Progenitor cell of endocrine pancreas (in vitro differentiated cells): ENCODE measurements around the gene EFTUD2. TPM values are rescaled to one million over a fixed set of nuclear protein-coding genes. Genes with fewer than 3 reads are reported as not detected.

Experiments used
- DNase-seq: peaks from one replicate; pipeline ENCODE4 v3.0.0; 2021; ENCODE audit warnings: low spot score; ENCODE audit not compliant: unreplicated experiment
- H3K27ac Mint-ChIP-seq: 2 replicates; pipeline ENCODE4 v1.8.0; 2021; ENCODE audit warnings: mild to moderate bottlenecking, moderate library complexity, mixed read lengths
- H3K27me3 Mint-ChIP-seq: 2 replicates; pipeline ENCODE4 v1.8.0; 2021; ENCODE audit warnings: mixed read lengths
- H3K36me3 Mint-ChIP-seq: 2 replicates; pipeline ENCODE4 v1.8.0; 2022; ENCODE audit warnings: mixed read lengths; ENCODE audit not compliant: insufficient read depth
- H3K4me1 Mint-ChIP-seq: 2 replicates; pipeline ENCODE4 v1.8.0; 2021; ENCODE audit warnings: low read depth, mixed read lengths
- H3K4me3 Mint-ChIP-seq: 2 replicates; pipeline ENCODE4 v1.8.0; 2021; ENCODE audit warnings: low read depth, mild to moderate bottlenecking, moderate library complexity, mixed read lengths
- H3K9me3 Mint-ChIP-seq: 2 replicates; pipeline ENCODE4 v1.8.0; 2021; ENCODE audit warnings: low read depth, mixed read lengths
- total RNA-seq: library from RNA; stranded (reverse); gene quantifications from 2 replicates; pipeline ENCODE4 v1.2.1, GENCODE V29; 2021
- TF ChIP-seq, protein P1 (sequence below): fragments of 200-600 bp; sonication (generic); IDR thresholded peaks from one replicate; pipeline ENCODE4 v1.5.0; 2021; ENCODE audit warnings: antibody characterized with exemption, mild to moderate bottlenecking; ENCODE audit not compliant: unreplicated experiment

EFTUD2 gene
- total RNA-seq, 1 donor from 2014 or later: 127 TPM

DNA sequence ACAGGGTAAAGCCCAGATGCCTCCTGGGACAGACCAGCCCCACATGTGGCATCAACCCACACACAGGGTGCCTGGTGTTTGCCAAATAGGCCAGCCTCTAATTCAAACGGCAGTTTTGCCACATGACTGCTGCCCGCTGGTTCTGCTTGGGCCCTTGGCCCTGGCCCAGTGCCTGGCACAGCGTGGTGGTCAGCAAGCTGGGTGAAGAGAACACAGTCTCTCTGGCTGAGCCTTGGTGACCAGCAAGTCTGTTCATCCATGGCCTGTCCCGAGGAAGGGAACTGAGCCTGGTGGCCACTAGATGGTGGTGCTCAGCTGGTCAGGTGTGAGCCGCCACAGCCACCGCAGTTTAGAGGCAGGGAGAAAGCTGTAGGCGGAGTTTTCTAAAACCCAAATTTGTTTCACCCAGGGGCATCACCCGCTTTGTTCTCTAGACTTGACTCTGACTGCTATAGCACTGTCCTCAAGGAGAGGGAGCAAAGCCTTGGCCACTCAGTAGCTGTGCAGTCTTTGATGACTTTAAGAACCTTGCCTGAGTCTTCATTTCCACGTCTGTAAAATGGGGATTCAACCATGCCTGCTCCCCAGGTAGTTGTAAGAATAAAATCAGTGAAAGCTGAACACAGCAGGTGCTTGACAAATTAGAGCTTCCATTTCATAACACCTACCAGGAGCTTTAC lies 20.8 kb upstream of the EFTUD2 start:
- H3K4me1 Mint-ChIP-seq: peaks cover 2% of the 10 kb centered on the region
- peak; percentile 64 for DNase-seq
- no peaks in the 10 kb centered on the region for H3K36me3 Mint-ChIP-seq
- TF ChIP-seq, protein P1, sequence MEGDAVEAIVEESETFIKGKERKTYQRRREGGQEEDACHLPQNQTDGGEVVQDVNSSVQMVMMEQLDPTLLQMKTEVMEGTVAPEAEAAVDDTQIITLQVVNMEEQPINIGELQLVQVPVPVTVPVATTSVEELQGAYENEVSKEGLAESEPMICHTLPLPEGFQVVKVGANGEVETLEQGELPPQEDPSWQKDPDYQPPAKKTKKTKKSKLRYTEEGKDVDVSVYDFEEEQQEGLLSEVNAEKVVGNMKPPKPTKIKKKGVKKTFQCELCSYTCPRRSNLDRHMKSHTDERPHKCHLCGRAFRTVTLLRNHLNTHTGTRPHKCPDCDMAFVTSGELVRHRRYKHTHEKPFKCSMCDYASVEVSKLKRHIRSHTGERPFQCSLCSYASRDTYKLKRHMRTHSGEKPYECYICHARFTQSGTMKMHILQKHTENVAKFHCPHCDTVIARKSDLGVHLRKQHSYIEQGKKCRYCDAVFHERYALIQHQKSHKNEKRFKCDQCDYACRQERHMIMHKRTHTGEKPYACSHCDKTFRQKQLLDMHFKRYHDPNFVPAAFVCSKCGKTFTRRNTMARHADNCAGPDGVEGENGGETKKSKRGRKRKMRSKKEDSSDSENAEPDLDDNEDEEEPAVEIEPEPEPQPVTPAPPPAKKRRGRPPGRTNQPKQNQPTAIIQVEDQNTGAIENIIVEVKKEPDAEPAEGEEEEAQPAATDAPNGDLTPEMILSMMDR: peak; percentile 79
- no peak overlapping the region for H3K4me3 Mint-ChIP-seq
- H3K27ac Mint-ChIP-seq: no peak overlapping the region
- no peaks in the 10 kb centered on the region for H3K9me3 Mint-ChIP-seq
- H3K27me3 Mint-ChIP-seq: peaks cover 49% of the 10 kb centered on the region

DNA sequence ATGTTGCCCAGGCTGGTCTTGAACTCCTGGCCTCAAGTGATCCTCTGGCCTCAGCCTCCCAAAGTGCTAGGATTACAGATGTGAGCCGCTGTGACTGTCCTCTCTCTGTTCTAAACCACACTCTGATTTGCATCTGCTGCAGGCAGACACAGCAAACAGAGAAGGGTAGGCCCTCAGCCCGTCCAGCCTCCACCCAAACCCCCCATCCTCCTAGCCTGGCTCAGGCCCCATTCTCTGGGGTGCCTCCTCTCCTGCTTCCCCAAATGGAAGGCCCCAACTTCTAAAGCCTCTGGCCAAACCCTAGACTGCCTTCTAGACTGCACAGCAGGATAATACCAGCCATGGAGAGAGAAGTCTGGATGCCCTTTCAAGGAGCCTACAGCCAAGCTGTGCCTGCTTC lies 20.2 kb upstream of the EFTUD2 start:
- Mint-ChIP-seq H3K4me3 (no peak overlapping the region), H3K27me3 (peaks cover 52% of the 10 kb centered on the region), H3K36me3 (no peaks in the 10 kb centered on the region), H3K9me3 (no peaks in the 10 kb centered on the region), H3K27ac (no peak overlapping the region), H3K4me1 (peaks cover 2% of the 10 kb centered on the region)
- TF ChIP-seq, protein P1: no peak
- no peak for DNase-seq

DNA sequence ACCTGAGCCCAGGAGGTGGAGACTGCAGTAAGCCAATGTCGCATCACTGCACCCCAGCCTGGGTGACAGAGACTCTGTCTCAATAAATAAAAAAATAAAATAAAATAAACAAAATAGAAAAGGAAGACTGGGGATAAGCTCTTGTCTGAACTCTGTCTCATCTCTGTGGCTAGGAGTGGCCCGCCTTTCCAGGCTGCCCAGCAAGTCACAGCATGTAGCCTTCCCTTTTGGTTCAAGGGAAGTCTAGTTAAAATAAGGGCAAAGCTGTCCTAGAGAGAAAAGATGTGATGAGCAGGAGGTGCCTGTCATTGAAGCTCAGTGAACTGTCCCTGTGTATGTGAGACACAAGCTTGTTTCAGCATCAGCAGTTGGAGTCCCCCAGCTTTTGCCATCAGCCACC lies 18.8 kb upstream of the EFTUD2 start:
- Mint-ChIP-seq H3K4me3 (no peak overlapping the region), H3K9me3 (no peaks in the 10 kb centered on the region), H3K27ac (no peak overlapping the region), H3K36me3 (no peaks in the 10 kb centered on the region), H3K4me1 (no peaks in the 10 kb centered on the region), H3K27me3 (peaks cover 54% of the 10 kb centered on the region)
- TF ChIP-seq, protein P1: no peak
- DNase-seq: no peak

DNA sequence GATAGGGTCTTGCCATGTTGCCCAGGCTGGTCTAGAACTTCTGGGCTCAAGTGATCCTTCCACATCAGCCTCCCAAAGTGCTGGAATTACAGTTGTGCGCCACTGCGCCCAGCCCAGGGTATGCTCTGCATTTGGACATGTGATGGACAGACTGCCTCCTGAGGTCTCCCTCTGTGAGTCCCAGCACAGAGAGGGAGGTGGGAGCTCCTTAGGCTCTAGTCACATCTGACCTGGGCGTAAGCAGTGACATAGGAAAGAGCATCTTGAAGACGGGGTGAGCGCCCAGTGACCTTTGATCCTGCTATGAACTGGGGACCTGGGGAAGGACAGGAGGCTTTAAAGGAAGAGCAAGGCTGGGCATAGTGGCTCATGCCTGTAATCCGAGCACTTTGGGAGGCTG lies 18.2 kb upstream of the EFTUD2 start:
- Mint-ChIP-seq H3K27me3 (peaks cover 54% of the 10 kb centered on the region), H3K4me3 (no peak overlapping the region), H3K9me3 (no peaks in the 10 kb centered on the region), H3K27ac (no peak overlapping the region), H3K36me3 (no peaks in the 10 kb centered on the region), H3K4me1 (no peaks in the 10 kb centered on the region)
- DNase-seq: no peak
- TF ChIP-seq, protein P1: no peak

DNA sequence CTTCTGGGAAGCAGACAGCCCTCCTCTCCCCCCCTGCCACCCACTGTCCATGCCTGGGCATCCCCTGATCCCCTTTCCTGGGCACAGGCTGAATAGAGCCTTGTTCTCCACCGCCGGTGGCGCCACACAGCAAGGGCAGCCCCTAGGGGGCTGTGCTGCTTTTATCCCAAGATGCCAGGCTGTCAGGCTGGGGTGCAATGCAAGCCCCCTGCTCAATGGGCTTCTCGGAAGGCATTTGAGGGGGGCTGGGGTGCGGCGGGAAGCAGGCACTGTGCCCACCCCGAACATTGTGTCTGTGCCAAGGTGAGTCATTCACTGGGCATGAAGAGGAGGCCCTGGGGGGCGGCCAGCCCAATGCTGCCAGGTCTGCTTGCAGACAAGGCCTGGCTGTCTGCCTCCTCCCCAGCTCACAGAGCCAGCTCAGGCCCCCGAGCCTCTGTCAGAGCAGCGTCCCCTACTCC lies 17.6 kb upstream of the EFTUD2 start:
- Mint-ChIP-seq H3K27ac (no peak overlapping the region), H3K27me3 (peaks cover 52% of the 10 kb centered on the region), H3K9me3 (no peaks in the 10 kb centered on the region), H3K36me3 (no peaks in the 10 kb centered on the region), H3K4me1 (no peaks in the 10 kb centered on the region), H3K4me3 (no peak overlapping the region)
- TF ChIP-seq, protein P1: no peak
- no peak for DNase-seq
